GM10248 (cell line): ENCODE data around the gene OR9K2.

Experiments used
- CTCF ChIA-PET: fragments of 300-600 bp; sonication (Branson Sonifier 250); formaldehyde crosslinking; extraction: SDS; loops from one replicate; lab custom pipeline; 2021; ENCODE audit warnings: antibody characterized with exemption; lab: Yijun Ruan, JAX
- POLR2A ChIA-PET: fragments of 350-650 bp; sonication (Branson Sonifier 250); formaldehyde crosslinking; extraction: SDS; loops from one replicate; lab custom pipeline; 2020; ENCODE audit warnings: antibody characterized with exemption; lab: Yijun Ruan, JAX
- DNase-seq: peaks from one replicate; pipeline ENCODE4 v3.0.0; 2012; ENCODE audit errors: extremely low spot score
- TF ChIP-seq, protein P1 (sequence below): IDR thresholded peaks from 2 replicates; pipeline ENCODE4 v1.5.1; 2012; ENCODE audit warnings: mild to moderate bottlenecking, low read depth; ENCODE audit errors: extremely low read depth, missing control alignments, control extremely low read depth

OR9K2 gene, protein sequence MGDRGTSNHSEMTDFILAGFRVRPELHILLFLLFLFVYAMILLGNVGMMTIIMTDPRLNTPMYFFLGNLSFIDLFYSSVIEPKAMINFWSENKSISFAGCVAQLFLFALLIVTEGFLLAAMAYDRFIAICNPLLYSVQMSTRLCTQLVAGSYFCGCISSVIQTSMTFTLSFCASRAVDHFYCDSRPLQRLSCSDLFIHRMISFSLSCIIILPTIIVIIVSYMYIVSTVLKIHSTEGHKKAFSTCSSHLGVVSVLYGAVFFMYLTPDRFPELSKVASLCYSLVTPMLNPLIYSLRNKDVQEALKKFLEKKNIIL

DNA sequence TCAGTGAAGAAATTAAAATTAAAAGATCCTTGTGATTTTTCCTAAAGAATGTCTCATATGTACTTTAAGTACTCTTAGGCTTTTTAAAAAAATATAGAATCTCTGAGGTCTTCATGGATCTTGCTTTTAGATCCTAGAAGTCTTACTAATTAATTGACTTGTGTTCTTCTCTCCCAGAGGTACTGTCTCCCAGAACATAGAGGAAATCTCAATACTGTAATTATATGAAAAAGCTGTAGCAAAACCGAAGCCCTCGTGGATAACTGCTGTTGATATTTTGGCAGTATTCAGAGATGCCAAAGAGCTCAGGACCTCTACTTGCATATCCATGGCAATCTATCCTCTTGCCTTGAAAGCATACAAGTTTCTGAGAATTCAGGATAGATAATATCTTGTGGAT, at the start of gene OR9K2:
OR9K2 (plus strand) TSS at position 301 of the 400 bp plus-strand sequence. CDS start 3,429 bp downstream, outside the sequence.
- ChIA-PET POLR2A (no interaction called here), CTCF (no interaction called here)
- TF ChIP-seq, protein P1, sequence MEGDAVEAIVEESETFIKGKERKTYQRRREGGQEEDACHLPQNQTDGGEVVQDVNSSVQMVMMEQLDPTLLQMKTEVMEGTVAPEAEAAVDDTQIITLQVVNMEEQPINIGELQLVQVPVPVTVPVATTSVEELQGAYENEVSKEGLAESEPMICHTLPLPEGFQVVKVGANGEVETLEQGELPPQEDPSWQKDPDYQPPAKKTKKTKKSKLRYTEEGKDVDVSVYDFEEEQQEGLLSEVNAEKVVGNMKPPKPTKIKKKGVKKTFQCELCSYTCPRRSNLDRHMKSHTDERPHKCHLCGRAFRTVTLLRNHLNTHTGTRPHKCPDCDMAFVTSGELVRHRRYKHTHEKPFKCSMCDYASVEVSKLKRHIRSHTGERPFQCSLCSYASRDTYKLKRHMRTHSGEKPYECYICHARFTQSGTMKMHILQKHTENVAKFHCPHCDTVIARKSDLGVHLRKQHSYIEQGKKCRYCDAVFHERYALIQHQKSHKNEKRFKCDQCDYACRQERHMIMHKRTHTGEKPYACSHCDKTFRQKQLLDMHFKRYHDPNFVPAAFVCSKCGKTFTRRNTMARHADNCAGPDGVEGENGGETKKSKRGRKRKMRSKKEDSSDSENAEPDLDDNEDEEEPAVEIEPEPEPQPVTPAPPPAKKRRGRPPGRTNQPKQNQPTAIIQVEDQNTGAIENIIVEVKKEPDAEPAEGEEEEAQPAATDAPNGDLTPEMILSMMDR: no peak
- DNase-seq: no peak

DNA sequence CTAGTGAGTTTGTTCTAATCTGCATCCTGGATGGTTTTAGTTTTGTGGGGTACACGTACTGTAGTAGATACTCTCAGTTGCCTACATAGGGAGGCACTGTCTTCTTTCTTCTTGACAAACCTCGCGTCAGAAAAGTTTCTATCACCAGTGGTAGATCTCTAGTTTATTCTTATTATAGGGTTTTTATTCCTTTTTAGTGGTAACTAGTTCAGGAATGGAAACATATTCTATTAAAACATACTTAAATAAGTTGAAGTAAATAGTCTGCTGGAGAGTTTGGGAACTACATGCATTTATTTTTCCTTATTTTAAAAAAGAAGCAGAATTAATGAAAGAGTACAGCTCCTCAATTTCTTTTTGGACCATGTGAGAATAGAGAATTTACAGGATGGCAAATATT, 33.6 kb upstream of the OR9K2 start:
- TF ChIP-seq, protein P1: no peak
- no peak for DNase-seq
- ChIA-PET CTCF (no interaction called here), POLR2A (no interaction called here)

DNA sequence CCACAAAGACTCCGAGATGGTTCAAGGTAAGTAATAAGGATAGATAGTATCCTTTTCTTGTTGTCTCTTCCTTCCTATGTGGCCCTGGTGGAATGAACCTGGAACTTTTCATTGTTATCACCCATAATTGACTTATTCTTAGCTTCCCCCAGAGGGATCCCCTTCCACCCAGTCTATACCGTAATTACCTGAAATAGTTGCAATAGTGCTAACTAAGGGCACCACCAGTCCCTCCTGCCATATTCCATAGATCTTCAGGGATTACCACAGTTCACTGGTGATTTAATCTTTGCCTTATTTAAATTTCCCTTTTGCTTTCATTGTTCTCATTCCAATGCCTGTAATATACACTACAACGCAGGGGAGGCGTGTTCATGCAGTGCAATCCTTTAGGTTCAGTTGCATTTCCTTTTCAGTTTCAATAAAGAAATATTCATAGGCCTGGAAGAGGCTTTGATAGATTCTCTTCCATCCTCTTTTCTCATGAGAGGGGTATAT, 13.8 kb upstream of the OR9K2 start:
- no peak for DNase-seq
- POLR2A ChIA-PET: no interaction called here
- TF ChIP-seq, protein P1: no peak
- CTCF ChIA-PET: interaction anchor here (1.0 kb wide), 1 partner anchor 126 kb away, joined by 3 read pairs; no protein-coding TSS in a partner anchor

DNA sequence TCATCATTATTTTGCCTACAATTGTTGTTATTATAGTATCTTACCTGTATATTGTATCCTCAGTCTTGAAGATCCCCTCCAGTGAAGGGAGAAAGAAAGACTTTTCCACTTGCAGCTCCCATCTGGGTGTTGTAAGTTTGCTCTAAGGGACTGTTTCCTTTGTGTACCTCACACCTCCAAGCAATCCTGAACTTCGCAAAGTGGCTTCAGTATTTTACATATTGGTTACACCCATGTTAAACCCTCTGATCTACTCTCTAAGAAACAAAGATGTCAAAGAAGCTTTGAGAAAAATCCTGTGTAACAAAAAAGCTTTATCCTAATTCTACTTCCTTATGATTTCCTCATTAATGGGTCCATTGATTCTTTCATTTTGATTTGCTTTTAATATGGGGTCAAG, 10.1 kb upstream of the OR9K2 start:
- POLR2A ChIA-PET: no interaction called here
- DNase-seq: no peak
- CTCF ChIA-PET: no interaction called here
- TF ChIP-seq, protein P1: no peak

DNA sequence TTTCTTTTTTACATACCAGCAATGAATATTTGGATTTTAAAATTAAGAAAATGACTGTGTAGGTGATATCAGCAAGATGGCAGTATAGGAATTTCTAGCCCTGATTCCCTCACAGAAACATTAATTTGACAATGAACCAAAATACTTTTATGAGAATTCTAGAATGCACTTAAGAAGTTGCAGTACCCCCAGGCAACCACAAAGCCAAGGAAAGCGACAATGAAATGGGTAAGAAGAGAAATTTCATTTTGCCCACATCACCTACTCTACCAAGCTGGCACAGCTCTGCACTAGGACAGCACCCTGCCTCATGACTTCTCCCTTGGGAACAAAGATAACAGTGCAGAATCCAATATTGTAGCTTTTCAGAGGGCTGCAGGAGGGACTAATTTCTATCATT, 6.6 kb downstream of the OR9K2 start:
- TF ChIP-seq, protein P1: no peak
- POLR2A ChIA-PET: no interaction called here

DNA sequence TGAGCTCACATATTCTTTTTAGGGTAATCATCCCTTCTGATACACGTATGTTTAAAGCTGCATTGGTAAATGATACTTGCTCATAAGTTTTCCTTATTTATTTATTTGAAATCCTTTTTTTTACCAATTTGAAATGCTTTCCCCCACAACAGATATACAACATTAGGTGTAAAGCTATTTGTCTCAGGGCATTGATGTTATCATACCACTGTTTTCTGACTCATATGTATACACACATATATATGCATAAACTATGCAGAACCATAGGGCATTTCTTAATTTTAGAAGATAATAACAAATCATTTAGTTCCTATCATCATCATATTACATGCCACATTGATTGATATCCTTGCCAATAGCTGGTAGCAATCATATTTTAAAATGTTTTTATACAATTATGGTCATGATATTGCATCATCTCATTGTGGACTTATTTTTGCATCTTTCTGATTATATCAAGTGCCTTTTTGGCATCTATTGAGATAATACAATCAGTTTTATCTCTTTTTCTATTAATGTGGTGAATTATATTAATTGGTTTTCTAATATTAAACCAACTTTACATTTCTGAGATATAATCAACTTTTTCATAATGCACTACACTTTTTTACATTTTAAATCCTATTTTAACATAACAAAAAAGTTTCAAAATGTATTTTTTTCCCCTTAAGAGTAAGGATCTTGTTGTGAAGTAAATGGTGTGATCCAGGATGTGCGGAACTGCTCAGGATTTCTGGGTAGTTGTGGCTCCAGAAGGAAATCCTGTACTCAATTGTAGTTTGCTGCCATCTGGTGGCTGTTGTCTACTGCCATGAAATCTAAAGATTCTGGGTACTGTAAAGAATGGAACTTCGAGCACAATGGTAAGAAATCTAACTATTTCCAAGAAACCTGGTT, 16.7 kb downstream of the OR9K2 start:
- ChIA-PET POLR2A (no interaction called here), CTCF (interaction anchor here (1.0 to 3.3 kb wide), 6 partner anchors 13 to 440 kb away, joined by 3 to 14 read pairs (median 6); no protein-coding TSS in a partner anchor)
- TF ChIP-seq, protein P1: peak; percentile 75
- DNase-seq: peak; percentile 14

More for the DNA sequence above, 6.6 kb downstream of the OR9K2 start:
- no peak for DNase-seq
- CTCF ChIA-PET: no interaction called here
